ENCODE results near the gene AOPEP. TPM values are rescaled to one million over a fixed set of nuclear protein-coding genes. Genes with fewer than 3 reads are reported as not detected.
A peak's percentile ranks its signal among the peaks of the same experiment; 100 is the strongest.

Gene AOPEP
- total RNA-seq, 1 donor from 2014 or later, result 175 TPM

DNA sequence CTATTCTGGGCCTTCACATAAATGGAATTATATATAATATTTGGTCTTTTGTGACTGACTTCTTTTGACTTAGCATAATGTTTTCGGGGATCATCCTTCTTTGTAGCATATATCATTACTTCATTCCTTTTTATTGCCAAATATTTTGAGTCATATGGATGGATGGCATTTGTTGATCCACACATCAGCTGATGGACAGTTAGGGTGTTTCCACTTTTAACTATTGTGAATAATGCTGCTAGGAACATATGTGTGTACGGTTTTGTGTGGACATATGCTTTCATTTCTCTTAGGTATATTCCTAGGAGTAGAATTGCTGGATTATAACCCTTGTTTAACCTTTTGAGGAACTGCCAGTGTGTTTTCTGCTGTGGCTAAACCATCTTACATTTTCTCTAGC lies 341.4 kb downstream of the AOPEP start:
- DNase-seq, result no peak
- intact Hi-C loops (cut with micrococcal nuclease), result no loop called here
- peaks cover 54% of the 10 kb centered on the region for H3K36me3 ChIP-seq
- H3K4me3 ChIP-seq, result no peak overlapping the region
- TF ChIP-seq, protein P1, sequence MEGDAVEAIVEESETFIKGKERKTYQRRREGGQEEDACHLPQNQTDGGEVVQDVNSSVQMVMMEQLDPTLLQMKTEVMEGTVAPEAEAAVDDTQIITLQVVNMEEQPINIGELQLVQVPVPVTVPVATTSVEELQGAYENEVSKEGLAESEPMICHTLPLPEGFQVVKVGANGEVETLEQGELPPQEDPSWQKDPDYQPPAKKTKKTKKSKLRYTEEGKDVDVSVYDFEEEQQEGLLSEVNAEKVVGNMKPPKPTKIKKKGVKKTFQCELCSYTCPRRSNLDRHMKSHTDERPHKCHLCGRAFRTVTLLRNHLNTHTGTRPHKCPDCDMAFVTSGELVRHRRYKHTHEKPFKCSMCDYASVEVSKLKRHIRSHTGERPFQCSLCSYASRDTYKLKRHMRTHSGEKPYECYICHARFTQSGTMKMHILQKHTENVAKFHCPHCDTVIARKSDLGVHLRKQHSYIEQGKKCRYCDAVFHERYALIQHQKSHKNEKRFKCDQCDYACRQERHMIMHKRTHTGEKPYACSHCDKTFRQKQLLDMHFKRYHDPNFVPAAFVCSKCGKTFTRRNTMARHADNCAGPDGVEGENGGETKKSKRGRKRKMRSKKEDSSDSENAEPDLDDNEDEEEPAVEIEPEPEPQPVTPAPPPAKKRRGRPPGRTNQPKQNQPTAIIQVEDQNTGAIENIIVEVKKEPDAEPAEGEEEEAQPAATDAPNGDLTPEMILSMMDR (IDR thresholded peaks at IDR 0.05; ENCODE audit: borderline replicate concordance), result no peak
- H3K9me3 ChIP-seq (replicated peaks), result no peaks in the 10 kb centered on the region
- peak overlapping the region; percentile 90 for H3K27ac ChIP-seq (replicated peaks)
- H3K27me3 ChIP-seq (ENCODE audit: low read depth), result no peaks in the 10 kb centered on the region
- H3K4me1 ChIP-seq, result peaks cover 100% of the 10 kb centered on the region

DNA sequence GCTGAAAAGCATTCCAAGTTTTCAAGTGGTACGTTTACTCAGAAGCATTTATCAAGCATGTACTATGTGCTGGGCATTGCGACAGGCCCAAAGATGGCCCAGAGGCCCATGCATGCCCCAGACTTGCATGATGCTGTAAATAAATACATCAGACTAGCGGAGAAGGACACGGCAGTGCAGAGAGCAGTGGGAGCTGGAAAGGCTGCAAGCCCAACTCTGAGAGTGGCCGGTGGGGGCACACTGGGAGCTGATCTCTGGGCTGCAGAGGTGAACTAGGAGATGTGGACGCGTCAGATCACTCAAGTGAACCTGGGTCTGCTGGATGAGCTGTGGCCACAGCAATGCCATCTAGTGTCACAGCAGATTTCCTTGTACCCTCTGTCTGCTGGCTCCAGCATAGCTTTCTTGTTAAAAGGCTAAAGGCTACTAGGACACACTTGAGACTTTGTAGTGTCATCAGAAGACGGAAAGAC lies 344.1 kb downstream of the AOPEP start:
- Histone ChIP-seq H3K36me3 (peaks cover 38% of the 10 kb centered on the region), H3K27ac (replicated peaks) (peak overlapping the region; percentile 90), H3K4me1 (peaks cover 100% of the 10 kb centered on the region), H3K4me3 (peak overlapping the region; percentile 8), H3K27me3 (ENCODE audit: low read depth) (no peaks in the 10 kb centered on the region), H3K9me3 (replicated peaks) (no peaks in the 10 kb centered on the region)
- no peak for DNase-seq
- intact Hi-C loops (cut with micrococcal nuclease), result no loop called here
- TF ChIP-seq, protein P1 (IDR thresholded peaks at IDR 0.05; ENCODE audit: borderline replicate concordance), result no peak

DNA sequence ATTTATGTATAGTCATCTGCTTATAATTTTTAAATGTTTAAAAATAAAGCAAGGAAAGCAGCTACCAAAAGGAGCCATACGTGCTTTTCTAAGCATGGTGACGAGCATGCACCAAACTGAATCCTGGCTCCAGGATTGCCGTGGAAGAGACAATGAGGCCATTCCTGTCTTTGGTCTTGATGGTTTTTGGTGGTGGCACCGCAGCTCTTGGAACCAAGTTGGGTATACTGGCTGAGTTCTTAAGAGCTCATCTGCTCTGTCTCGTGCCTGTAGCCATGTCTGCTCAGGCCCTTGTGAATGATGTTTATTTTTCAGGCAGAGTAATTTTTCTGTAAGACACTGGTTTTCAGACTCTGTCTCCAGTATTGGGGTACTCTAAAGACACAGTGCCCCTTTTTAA lies 345.0 kb downstream of the AOPEP start:
- peaks cover 100% of the 10 kb centered on the region for H3K4me1 ChIP-seq
- peaks cover 36% of the 10 kb centered on the region for H3K36me3 ChIP-seq
- intact Hi-C loops (cut with micrococcal nuclease), result no loop called here

DNA sequence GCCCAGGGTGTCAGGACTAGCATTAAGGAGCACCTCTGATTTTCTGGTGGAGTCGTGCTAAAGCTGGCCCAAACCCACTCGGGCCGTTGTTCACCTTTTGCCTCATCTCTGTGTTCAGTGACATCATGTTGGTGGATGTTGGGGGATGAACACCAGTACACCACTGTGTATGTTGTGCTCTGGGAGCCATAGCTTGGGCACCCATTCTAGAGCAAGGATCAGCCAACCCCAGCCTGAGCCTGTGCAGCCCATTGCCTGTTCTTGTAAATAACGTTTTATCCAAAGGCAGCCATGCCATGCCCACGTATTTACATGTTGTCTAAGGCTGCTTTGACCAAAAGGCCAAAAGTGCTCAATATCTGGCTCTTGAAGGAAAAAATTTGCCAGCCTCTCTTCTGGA lies 345.4 kb downstream of the AOPEP start:
- peaks cover 31% of the 10 kb centered on the region for H3K36me3 ChIP-seq
- H3K4me3 ChIP-seq, result no peak overlapping the region
- intact Hi-C loops (cut with micrococcal nuclease), result no loop called here
- H3K9me3 ChIP-seq (replicated peaks), result no peaks in the 10 kb centered on the region
- peaks cover 100% of the 10 kb centered on the region for H3K4me1 ChIP-seq
- H3K27ac ChIP-seq (replicated peaks), result peak overlapping the region; percentile 90
- DNase-seq, result no peak
- TF ChIP-seq, protein P1 (IDR thresholded peaks at IDR 0.05; ENCODE audit: borderline replicate concordance), result no peak
- H3K27me3 ChIP-seq (ENCODE audit: low read depth), result no peaks in the 10 kb centered on the region

More for the DNA sequence above, 345.0 kb downstream of the AOPEP start:
- Histone ChIP-seq H3K27me3 (ENCODE audit: low read depth) (no peaks in the 10 kb centered on the region), H3K27ac (replicated peaks) (peak overlapping the region; percentile 90), H3K4me3 (no peak overlapping the region), H3K9me3 (replicated peaks) (no peaks in the 10 kb centered on the region)
- DNase-seq, result no peak
- TF ChIP-seq, protein P1 (IDR thresholded peaks at IDR 0.05; ENCODE audit: borderline replicate concordance), result no peak

DNA sequence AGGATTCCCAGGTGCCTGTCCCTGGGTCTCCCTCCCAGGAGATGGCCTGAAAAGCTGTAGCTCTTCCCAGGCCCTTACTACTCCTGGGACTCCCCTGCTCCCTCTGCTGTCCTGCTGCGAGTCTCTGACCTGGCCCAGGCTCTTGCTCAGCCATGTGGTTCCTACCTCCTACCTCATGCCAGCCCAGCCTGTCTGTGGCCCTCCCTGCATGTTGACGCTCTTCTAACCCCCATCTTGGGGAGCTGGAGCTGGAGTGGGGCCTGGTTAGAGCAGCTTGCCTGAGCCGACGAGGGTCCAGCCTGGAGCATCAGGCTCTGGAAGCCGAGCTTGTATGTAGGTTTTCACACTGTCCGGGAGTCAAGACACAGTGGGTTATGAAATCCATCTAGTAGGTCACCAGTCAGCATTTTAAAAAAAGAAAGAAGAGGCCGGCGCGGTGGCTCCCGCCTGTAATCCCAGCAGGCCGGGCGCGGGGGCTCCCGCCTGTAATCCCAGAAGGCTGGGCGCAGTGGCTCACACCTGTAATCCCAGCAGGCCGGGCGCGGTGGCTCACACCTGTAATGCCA lies 346.6 kb downstream of the AOPEP start:
- Histone ChIP-seq H3K36me3 (peaks cover 21% of the 10 kb centered on the region), H3K4me3 (no peak overlapping the region), H3K4me1 (peaks cover 100% of the 10 kb centered on the region), H3K27me3 (ENCODE audit: low read depth) (no peaks in the 10 kb centered on the region), H3K27ac (replicated peaks) (peak overlapping the region; percentile 90), H3K9me3 (replicated peaks) (no peaks in the 10 kb centered on the region)
- TF ChIP-seq, protein P1 (IDR thresholded peaks at IDR 0.05; ENCODE audit: borderline replicate concordance), result peak; percentile 35
- intact Hi-C loops (cut with micrococcal nuclease), result no loop called here
- DNase-seq, result no peak
